Epithelial cell of prostate (primary cell): ENCODE measurements around the gene DGCR6.
"Not testable (repeated sequence)": the region's sequence is repeated elsewhere in the genome, so short reads cannot be mapped to it uniquely, and the experiment has no call there.

ENCODE experiments used
- DNase-seq: peaks from one replicate; pipeline ENCODE4 v3.0.0-alpha.2; 2011; ENCODE audit warnings: low read depth, low spot score
- H3K27ac ChIP-seq: fragments of 450-650 bp; 2 replicates; pipeline ENCODE4 v1.5.1; 2017; ENCODE audit warnings: mild to moderate bottlenecking

DGCR6 gene

GRCh38 chr22:18927573-18927972 is 21.5 kb downstream of the DGCR6 start:
- H3K27ac ChIP-seq: no peak overlapping the region

GRCh38 chr22:18929459-18929858 is 23.3 kb downstream of the DGCR6 start:
- DNase-seq: no peak
- H3K27ac ChIP-seq: no peak overlapping the region

More at GRCh38 chr22:18927573-18927972, 21.5 kb downstream of the DGCR6 start:
- DNase-seq: no peak

GRCh38 chr22:18931905-18932652 is 26.0 kb downstream of the DGCR6 start:
- no peak for DNase-seq
- H3K27ac ChIP-seq: no peak overlapping the region

GRCh38 chr22:18933914-18934313 is 27.8 kb downstream of the DGCR6 start:
- no peak overlapping the region for H3K27ac ChIP-seq
- DNase-seq: no peak

- not testable (repeated sequence) for DNase-seq, H3K27ac ChIP-seq
These were observed 28.6 kb downstream of the DGCR6 start for GRCh38 chr22:18934688-18935087.

- no peak for DNase-seq
These were observed 29.9 kb downstream of the DGCR6 start, which contains the start of gene PRODH for GRCh38 chr22:18935889-18936529. Gene PRODH (minus strand): TSS chr22:18936293. CDS start chr22:18936287, 6 bp downstream.

GRCh38 chr22:18938691-18939090 is 32.6 kb downstream of the DGCR6 start:
- not testable (repeated sequence) for DNase-seq

More at GRCh38 chr22:18935889-18936529, 29.9 kb downstream of the DGCR6 start, which contains the start of gene PRODH:
- no peak within 1 kb of the TSS for H3K27ac ChIP-seq

GRCh38 chr22:18947105-18947504 is 41.0 kb downstream of the DGCR6 start:
- peak overlapping the region; percentile 24 for H3K27ac ChIP-seq
- not testable (repeated sequence) for DNase-seq

More at GRCh38 chr22:18938691-18939090, 32.6 kb downstream of the DGCR6 start:
- H3K27ac ChIP-seq: not testable (repeated sequence)

- DNase-seq: no peak
- no peak overlapping the region for H3K27ac ChIP-seq
These were observed 41.8 kb downstream of the DGCR6 start for GRCh38 chr22:18947905-18948304.

GRCh38 chr22:18950141-18950540 is 44.0 kb downstream of the DGCR6 start:
- H3K27ac ChIP-seq: no peak overlapping the region
- DNase-seq: no peak

- no peak overlapping the region for H3K27ac ChIP-seq
- DNase-seq: no peak
These were observed 45.9 kb downstream of the DGCR6 start for GRCh38 chr22:18952022-18952421.

- not testable (repeated sequence) for DNase-seq
These were observed 47.0 kb downstream of the DGCR6 start for GRCh38 chr22:18953128-18953527.

GRCh38 chr22:18954303-18954989 is 48.3 kb downstream of the DGCR6 start:
- not testable (repeated sequence) for DNase-seq, H3K27ac ChIP-seq

More at GRCh38 chr22:18953128-18953527, 47.0 kb downstream of the DGCR6 start:
- H3K27ac ChIP-seq: not testable (repeated sequence)

GRCh38 chr22:18954990-18955571 is 49.0 kb downstream of the DGCR6 start:
- H3K27ac ChIP-seq: no peak overlapping the region
- DNase-seq: no peak

- H3K27ac ChIP-seq: no peak overlapping the region
- no peak for DNase-seq
These were observed 49.6 kb downstream of the DGCR6 start for GRCh38 chr22:18955696-18956095.

GRCh38 chr22:18956121-18956895 is 50.2 kb downstream of the DGCR6 start:
- not testable (repeated sequence) for H3K27ac ChIP-seq, DNase-seq

- not testable (repeated sequence) for H3K27ac ChIP-seq, DNase-seq
These were observed 50.8 kb downstream of the DGCR6 start for GRCh38 chr22:18956956-18957355.

- not testable (repeated sequence) for DNase-seq, H3K27ac ChIP-seq
These were observed 51.7 kb downstream of the DGCR6 start for GRCh38 chr22:18957621-18958320.

GRCh38 chr22:18958321-18958705 is 52.2 kb downstream of the DGCR6 start:
- not testable (repeated sequence) for DNase-seq, H3K27ac ChIP-seq
